ENCODE results near the gene POLR2M.

Gene POLR2M

GRCh38 chr15:57697588-57697987, 8.9 kb upstream of the POLR2M start:
- TF ChIP-seq CTCF (conservative IDR thresholded peaks at IDR 0.05; ENCODE audit: low read depth): no peak
- CTCF ChIA-PET: no interaction called here

GRCh38 chr15:57698243-57698642, 8.3 kb upstream of the POLR2M start:
- no peak overlapping the region for H3K27ac ChIP-seq
- no peak for TF ChIP-seq CTCF (conservative IDR thresholded peaks at IDR 0.05; ENCODE audit: low read depth)
- CTCF ChIA-PET: no interaction called here
- DNase-seq (ENCODE audit: low spot score): no peak
- POLR2A ChIA-PET (ENCODE audit: low non-redundant PET): no interaction called here

More at GRCh38 chr15:57697588-57697987, 8.9 kb upstream of the POLR2M start:
- no peak overlapping the region for H3K27ac ChIP-seq
- DNase-seq (ENCODE audit: low spot score): no peak
- POLR2A ChIA-PET (ENCODE audit: low non-redundant PET): no interaction called here

GRCh38 chr15:57698991-57699390, 7.5 kb upstream of the POLR2M start:
- TF ChIP-seq CTCF (conservative IDR thresholded peaks at IDR 0.05; ENCODE audit: low read depth): no peak
- CTCF ChIA-PET: interaction anchor here (0.7 kb wide), 2 partner anchors 115 to 513 kb away, joined by 4 to 7 read pairs; no protein-coding TSS in a partner anchor

GRCh38 chr15:57703387-57703786, 3.1 kb upstream of the POLR2M start:
- no peak for TF ChIP-seq CTCF (conservative IDR thresholded peaks at IDR 0.05; ENCODE audit: low read depth)
- POLR2A ChIA-PET (ENCODE audit: low non-redundant PET): no interaction called here
- H3K27ac ChIP-seq: no peak overlapping the region
- CTCF ChIA-PET: interaction anchor here (0.6 kb wide), 1 partner anchor 30 kb away, joined by 3 read pairs; no protein-coding TSS in a partner anchor
- no peak for DNase-seq (ENCODE audit: low spot score)

More at GRCh38 chr15:57698991-57699390, 7.5 kb upstream of the POLR2M start:
- POLR2A ChIA-PET (ENCODE audit: low non-redundant PET): no interaction called here
- no peak overlapping the region for H3K27ac ChIP-seq
- no peak for DNase-seq (ENCODE audit: low spot score)

GRCh38 chr15:57704441-57704840, 2.1 kb upstream of the POLR2M start:
- CTCF ChIA-PET: no interaction called here
- TF ChIP-seq CTCF (conservative IDR thresholded peaks at IDR 0.05; ENCODE audit: low read depth): no peak
- POLR2A ChIA-PET (ENCODE audit: low non-redundant PET): no interaction called here

GRCh38 chr15:57705746-57706404, 639 bp upstream of the POLR2M start:
- POLR2A ChIA-PET (ENCODE audit: low non-redundant PET): no interaction called here
- CTCF ChIA-PET: interaction anchor here (0.6 to 1.4 kb wide), 2 partner anchors 21 to 178 kb away, joined by 3 to 4 read pairs; no protein-coding TSS in a partner anchor
- peak overlapping the region; percentile 91 for H3K27ac ChIP-seq
- no peak for DNase-seq (ENCODE audit: low spot score)
- no peak for TF ChIP-seq CTCF (conservative IDR thresholded peaks at IDR 0.05; ENCODE audit: low read depth)

More at GRCh38 chr15:57704441-57704840, 2.1 kb upstream of the POLR2M start:
- no peak for DNase-seq (ENCODE audit: low spot score)
- no peak overlapping the region for H3K27ac ChIP-seq

Measured in RWPE1 (cell line).